NCI-H82 treated with DMSO at 0.1 percent for 48 hours (cell line): ENCODE results near the gene ARVCF.

Source experiments
- DNase-seq: peaks from one replicate; lab custom pipeline; 2025; ENCODE audit not compliant: unreplicated experiment; lab: John Stamatoyannopoulos, UW

ARVCF gene

DNA sequence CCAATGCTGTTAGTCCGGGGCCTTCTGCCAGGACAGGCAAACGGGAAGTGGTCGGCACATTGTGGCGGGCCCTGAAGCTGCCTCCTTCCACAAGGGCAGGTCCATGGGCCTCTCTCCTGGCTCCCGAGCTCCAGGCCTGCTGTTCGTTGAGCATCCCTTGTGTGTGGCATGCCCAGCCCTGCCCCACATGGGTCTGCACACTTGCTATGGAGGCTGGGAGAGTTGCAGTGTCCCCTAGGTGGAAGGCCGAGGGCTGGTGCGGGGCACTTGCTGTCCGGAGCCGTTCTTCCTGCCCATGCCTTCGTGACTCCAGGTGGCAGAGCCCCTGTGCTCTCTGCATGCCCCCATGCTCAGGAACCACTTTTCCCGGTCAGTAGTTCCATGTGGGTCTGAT is 37.4 kb upstream of the ARVCF start:
- DNase-seq = no peak

DNA sequence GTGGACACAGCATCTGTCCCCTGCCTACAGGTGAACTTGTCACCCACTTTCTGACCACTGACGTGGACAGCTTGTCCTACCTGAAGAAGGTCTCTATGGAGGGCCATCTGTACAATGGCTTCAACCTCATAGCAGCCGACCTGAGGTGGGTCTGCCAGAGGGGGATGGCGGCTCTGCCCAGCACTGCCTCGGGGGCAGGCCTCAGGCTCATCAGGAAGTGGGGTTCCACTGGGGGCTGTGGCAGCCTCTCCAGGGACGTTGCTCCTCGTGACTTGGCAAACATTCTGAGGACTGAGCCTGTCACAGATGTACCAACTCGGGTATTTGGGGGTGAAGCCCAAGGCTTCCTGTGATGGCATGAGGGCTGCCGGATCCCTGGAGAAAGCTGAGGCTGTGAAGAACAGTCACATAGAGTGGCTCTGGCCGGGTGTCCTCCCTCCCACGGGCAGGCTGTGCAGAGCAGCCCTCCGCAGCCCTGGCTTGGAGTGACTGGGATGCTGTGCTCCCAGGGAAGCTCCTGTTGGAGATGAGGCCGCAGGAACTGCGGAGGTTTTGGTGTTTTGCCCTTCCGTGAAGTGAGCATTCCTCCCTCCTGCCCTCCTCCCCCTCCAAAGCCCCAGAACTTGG is 36.9 kb upstream of the ARVCF start:
- no peak for DNase-seq

DNA sequence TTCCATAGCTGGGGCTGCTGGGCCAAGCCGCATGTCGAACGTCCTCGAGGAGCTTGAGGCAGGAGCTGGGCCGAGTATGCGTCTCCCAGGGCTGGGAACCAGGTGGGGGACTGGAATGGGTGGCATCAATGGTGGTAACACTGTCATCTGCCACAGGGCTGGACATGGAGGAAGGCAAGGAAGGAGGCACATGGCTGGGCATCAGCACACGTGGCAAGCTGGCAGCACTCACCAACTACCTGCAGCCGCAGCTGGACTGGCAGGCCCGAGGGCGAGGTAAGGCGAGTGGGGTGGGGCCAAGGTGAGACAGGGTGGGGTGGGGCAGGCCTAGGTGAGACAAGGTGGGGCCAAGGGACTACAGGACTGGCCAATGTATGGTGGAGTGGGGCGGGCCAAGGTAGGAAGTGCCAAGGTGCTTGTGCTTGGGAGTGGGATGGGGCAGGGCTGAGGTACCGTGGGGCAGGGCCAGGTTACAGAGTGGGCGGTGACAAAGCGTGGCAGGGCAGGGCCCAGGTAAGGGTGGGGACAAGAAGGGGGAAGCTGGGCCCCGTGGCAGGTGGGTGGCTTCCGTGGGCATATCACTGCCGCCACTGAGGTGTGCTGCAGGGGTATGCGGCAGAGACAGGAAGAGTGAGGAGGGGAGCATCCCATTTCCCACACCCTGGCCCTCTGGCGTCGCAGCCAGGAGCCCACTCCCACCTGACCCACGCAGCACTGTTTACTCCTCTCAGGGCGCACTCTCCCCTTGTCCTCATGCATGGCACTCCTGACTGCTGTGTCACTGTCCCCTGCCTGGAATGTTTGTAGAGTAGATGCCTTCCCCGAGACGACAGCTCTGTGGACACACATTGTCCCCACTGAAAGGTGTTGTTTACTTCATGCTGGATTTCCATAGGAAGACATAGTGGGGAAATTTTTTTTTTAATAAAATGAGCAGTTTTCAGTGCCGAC is 36.0 kb upstream of the ARVCF start:
- no peak for DNase-seq

DNA sequence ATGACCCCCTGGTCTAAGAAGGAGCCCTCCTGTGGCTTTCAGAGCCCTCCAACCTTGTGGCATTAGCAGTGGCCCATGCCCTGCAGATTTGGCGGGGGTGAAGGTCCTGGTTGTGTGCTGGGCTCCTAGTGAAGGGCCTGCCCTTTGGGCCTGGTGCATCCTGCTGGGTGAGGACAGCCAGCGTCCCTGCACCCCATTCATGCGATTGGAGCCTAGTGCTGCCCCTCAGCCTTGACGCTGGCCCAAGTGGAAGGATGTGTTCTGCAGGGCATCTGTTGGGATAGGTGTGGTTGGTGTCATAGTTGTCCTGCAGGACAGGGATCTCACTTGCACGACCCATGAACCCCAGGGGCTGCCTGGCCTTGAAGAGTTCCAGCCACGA is 35.3 kb upstream of the ARVCF start:
- DNase-seq = no peak

DNA sequence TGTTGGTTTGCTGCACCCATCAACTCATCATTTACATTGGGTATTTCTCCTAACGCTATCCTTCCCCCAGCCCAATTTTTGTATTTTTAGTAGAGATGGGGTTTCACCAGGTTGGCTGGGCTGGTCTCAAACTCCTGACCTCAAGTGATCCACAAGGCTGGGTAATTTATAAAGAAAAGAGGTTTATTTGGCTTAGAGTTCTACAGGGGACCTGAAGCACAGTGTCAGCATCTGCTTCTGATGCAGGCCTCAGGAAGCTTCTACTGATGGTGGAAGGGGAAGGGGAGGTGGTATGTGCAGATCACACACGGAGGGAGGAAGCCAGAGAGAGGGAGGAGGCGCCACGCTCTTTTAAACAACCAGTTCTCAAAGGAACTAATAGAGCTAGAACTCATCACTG is 30.1 kb upstream of the ARVCF start:
- no peak for DNase-seq

DNA sequence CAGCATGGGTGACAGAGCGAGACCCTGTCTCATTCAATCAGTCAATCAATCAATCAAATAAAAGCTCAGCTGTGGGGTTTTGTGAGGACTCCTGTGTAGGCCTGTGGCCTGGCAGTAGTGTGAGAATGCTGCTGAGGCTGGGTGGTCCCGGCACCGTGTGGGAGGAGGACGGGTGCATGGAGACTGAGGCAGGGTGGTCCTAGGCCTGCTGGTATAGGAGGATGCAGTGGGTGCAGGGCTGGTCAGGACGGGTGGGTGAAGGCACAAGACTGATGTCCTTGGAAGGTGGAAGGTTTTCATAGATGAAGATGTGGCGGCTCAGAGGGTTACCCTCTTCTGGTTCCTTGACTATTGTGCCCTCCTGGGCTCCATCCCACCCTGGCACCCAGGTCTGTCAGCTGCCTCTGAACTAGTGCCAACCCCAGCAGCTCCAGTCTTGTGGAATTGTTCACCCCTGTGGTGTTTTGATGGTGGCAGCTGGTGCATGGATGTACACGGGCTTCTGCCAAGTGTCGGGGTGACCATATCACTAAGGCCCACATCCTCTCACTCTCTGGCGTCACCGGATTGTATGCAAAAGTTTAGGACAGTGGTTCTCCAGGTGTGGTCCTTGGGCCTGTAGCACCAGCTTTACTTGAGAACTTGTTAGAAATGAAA is 28.0 kb upstream of the ARVCF start:
- DNase-seq = no peak

GRCh38 chr22:20043997-20044342 is 27.3 kb upstream of the ARVCF start:
- DNase-seq = no peak

GRCh38 chr22:20043057-20043996 is 26.7 kb upstream of the ARVCF start:
- no peak for DNase-seq

GRCh38 chr22:20040327-20041200 is 23.9 kb upstream of the ARVCF start:
- DNase-seq = no peak

- no peak for DNase-seq
Measured at GRCh38 chr22:20039683-20040325, 23.2 kb upstream of the ARVCF start.

- no peak for DNase-seq
Measured at GRCh38 chr22:20038574-20038973, 22.0 kb upstream of the ARVCF start.

GRCh38 chr22:20037419-20037818 is 20.8 kb upstream of the ARVCF start:
- no peak for DNase-seq

DNA sequence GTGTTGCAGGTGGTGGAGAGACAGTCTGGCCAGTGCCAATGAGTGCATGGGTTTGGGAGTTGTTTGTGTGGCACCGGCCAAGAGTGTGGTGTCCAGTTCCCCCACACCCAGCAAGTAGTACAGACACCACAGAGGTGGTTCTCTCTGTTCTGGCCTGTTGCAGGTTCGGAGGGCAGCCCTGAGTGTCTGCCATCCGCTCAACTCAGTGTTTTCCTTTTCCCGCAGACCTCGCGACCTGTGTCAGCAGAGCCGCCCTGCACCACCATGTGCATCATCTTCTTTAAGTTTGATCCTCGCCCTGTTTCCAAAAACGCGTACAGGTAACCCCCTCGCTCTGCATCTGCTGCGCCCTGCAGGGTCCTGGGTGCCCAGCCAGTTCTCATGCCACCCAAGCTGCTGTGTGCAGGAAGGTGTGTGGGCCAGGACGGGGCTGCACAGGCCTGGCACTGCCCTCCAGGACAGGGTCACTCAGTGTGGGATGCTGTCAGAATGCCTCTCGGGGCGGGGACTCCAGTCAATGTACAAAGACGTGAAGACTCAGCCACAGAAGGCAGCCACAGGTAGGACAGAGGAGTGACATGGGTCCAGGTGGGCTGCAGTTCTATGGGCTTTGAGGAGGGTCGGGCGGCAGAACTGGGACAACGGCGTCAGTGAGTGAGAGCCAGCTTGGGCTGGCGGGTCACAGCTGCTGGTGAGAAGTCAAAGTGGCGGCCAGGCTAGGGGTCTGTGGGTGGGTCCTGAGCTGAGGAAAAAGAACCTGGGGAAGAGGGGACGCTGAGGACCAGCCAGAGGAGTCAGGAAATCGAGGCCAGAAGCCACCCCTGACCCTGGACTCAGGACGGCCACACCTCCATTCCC is 20.1 kb upstream of the ARVCF start:
- DNase-seq = no peak

DNA sequence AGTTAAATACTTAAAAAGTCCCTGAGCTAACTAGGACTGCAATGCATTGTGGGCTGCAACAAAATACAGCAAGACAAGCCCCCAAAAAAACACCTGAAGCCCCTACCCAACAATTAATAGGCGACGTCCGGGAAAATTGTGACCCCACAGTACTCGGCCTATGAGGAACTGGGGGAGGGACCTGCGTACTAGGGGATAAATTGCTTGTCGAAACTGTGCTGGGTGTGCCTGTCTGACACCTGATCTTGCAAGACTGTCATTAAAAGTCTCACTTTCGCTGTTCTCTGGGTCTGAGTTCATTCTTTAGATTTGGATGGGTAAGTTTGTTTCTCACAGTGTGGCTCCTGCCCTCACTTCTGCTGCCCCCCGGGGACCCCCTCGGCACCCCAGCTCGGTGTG is 19.5 kb upstream of the ARVCF start:
- no peak for DNase-seq

GRCh38 chr22:20035375-20036083 is 18.9 kb upstream of the ARVCF start:
- no peak for DNase-seq

GRCh38 chr22:20034143-20034542 is 17.5 kb upstream of the ARVCF start:
- no peak for DNase-seq

DNA sequence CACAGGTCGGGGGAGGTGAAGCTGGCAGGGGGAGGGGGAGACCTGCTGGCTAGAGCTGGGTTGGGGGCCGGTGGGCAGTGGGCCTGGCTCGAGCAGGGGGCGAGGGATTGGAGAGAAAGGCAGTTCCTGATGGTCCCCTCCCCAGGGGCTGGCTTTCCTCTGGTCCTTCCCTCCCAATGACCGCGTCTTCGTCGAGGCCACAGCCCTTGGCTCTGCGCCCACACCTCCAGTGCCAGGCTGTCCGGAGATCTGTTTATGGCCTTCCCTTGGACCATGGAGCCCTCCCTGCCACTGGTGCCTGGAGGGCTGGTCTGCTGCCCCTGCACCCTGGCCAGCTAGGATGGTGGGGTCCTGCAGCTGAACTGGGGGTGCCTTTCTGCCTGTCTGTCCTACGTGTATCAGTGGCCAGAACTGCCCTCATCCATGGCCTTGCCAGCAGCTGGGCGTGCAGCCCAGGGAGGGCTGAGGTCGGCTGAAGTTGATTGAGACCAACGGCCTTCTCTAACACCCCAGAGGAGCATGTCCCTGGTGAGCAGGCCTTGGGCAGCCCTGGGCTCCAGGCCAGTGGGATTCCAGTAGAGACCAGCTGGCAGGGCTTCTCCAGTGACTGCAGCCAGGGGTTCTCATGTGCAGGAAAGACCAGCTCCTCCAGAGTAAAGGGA is 16.6 kb upstream of the ARVCF start:
- DNase-seq = no peak
